ENCODE results near the gene RPS27. TPM values are rescaled to one million over a fixed set of nuclear protein-coding genes. Genes with fewer than 3 reads are reported as not detected.
"Not testable (repeated sequence)": the region's sequence is repeated elsewhere in the genome, so short reads cannot be mapped to it uniquely, and the experiment has no call there.

RPS27 gene
- total RNA-seq, 1 experiment from 2014 or later = 2,544 TPM

- DNase-seq = peak; percentile 89
- BruUV-seq (replicated peaks) = TSS peak; percentile 73
- Histone ChIP-seq H4K20me1 (ENCODE audit: low read length) (no peaks in the 10 kb centered on the region), H3K27ac (ENCODE audit: low read length) (peak within 1 kb of the TSS; percentile 8), H3K9ac (ENCODE audit: low read length) (peak within 1 kb of the TSS; percentile 83), H3K9me3 (ENCODE audit: low read length) (no peaks in the 10 kb centered on the region), H3K79me2 (ENCODE audit: low read length) (peaks cover 20% of the 10 kb centered on the region), H3K4me2 (ENCODE audit: low read length) (peak within 1 kb of the TSS; percentile 90), H3K4me3 (ENCODE audit: low read length) (peak within 1 kb of the TSS; percentile 79), H3F3A (ENCODE audit: low read length, unreplicated experiment) (no peaks in the 10 kb centered on the region), H3K36me3 (ENCODE audit: low read depth, low read length) (peaks cover 22% of the 10 kb centered on the region), H3K4me1 (ENCODE audit: insufficient read depth, low read length) (peaks cover 18% of the 10 kb centered on the region), H3K27me3 (ENCODE audit: low read length) (no peaks in the 10 kb centered on the region), H3K9me2 (replicated peaks; ENCODE audit: low read length) (no peaks in the 10 kb centered on the region), H2AFZ (ENCODE audit: low read length) (peak within 1 kb of the TSS; percentile 94)
- TF ChIP-seq EZH2phosphoT487 (IDR thresholded peaks at IDR 0.05; ENCODE audit: borderline replicate concordance, low read length) = no peak
- no peak for TF ChIP-seq CTCF (conservative IDR thresholded peaks at IDR 0.05; ENCODE audit: low read depth, low read length)
- no peak for TF ChIP-seq EZH2 (IDR thresholded peaks at IDR 0.05; ENCODE audit: low read length, unreplicated experiment)
- ChIA-PET POLR2A (ENCODE audit: unreplicated experiment) (interaction anchor here (0.5 to 1.7 kb wide), 7 partner anchors 10 to 442 kb away, joined by 3 to 13 read pairs (median 8); partner anchors contain the start of genes CREB3L4, CRTC2 and RPS27), CTCF (interaction anchor here (0.5 to 2.4 kb wide), 5 partner anchors 9 to 190 kb away, joined by 3 to 8 read pairs (median 6); partner anchors contain the start of genes CREB3L4, DENND4B and RAB13)
- intact Hi-C loops (cut with micrococcal nuclease) = loop anchor here (1.0 kb wide), 3 partner anchors 9 to 19 kb away; partner anchors contain the start of genes CRTC2 and RAB13
- peak; percentile 91 for ATAC-seq
Measured at GRCh38 chr1:153977250-153978240, 13.0 kb upstream of the RPS27 start, which contains the start of gene JTB. TSS of gene JTB (minus strand) at chr1:153977674. CDS start at chr1:153977252, 422 bp downstream.

GRCh38 chr1:153978274-153978909 lies 12.2 kb upstream of the RPS27 start:
- Histone ChIP-seq H3K36me3 (ENCODE audit: low read depth, low read length) (peaks cover 20% of the 10 kb centered on the region), H3K9me3 (ENCODE audit: low read length) (no peaks in the 10 kb centered on the region), H3K79me2 (ENCODE audit: low read length) (peaks cover 20% of the 10 kb centered on the region), H3K9me2 (replicated peaks; ENCODE audit: low read length) (no peaks in the 10 kb centered on the region), H3K9ac (ENCODE audit: low read length) (peak overlapping the region; percentile 83), H2AFZ (ENCODE audit: low read length) (peak overlapping the region; percentile 94), H3F3A (ENCODE audit: low read length, unreplicated experiment) (no peaks in the 10 kb centered on the region), H4K20me1 (ENCODE audit: low read length) (no peaks in the 10 kb centered on the region), H3K27me3 (ENCODE audit: low read length) (no peaks in the 10 kb centered on the region), H3K4me1 (ENCODE audit: insufficient read depth, low read length) (peaks cover 18% of the 10 kb centered on the region), H3K4me3 (ENCODE audit: low read length) (peak overlapping the region; percentile 79), H3K4me2 (ENCODE audit: low read length) (peak overlapping the region; percentile 90), H3K27ac (ENCODE audit: low read length) (no peak overlapping the region)
- ChIA-PET CTCF (interaction anchor here (1.9 to 2.4 kb wide), 2 partner anchors 8 to 32 kb away, joined by 6 to 8 read pairs; partner anchors contain the start of genes DENND4B and RAB13), POLR2A (ENCODE audit: unreplicated experiment) (interaction anchor here (0.6 to 1.7 kb wide), 4 partner anchors 11 to 441 kb away, joined by 4 to 13 read pairs (median 6); partner anchors contain the start of genes CREB3L4, RPS27 and SLC39A1)
- TF ChIP-seq EZH2 (IDR thresholded peaks at IDR 0.05; ENCODE audit: low read length, unreplicated experiment) = no peak
- no peak for TF ChIP-seq EZH2phosphoT487 (IDR thresholded peaks at IDR 0.05; ENCODE audit: borderline replicate concordance, low read length)
- no peak for TF ChIP-seq CTCF (conservative IDR thresholded peaks at IDR 0.05; ENCODE audit: low read depth, low read length)
- ATAC-seq = peak; percentile 2; the same call in 1 of the 2 replicates
- DNase-seq = no peak
- intact Hi-C loops (cut with micrococcal nuclease) = no loop called here
- no TSS peak for BruUV-seq (replicated peaks)

GRCh38 chr1:153979091-153979490 lies 11.5 kb upstream of the RPS27 start:
- H3K4me3 ChIP-seq (ENCODE audit: low read length); H3K27ac ChIP-seq (ENCODE audit: low read length); H3F3A ChIP-seq (ENCODE audit: low read length, unreplicated experiment); H3K27me3 ChIP-seq (ENCODE audit: low read length); H3K9ac ChIP-seq (ENCODE audit: low read length); H3K9me3 ChIP-seq (ENCODE audit: low read length); ATAC-seq; H2AFZ ChIP-seq (ENCODE audit: low read length); H3K4me2 ChIP-seq (ENCODE audit: low read length); DNase-seq; BruUV-seq (replicated peaks); H4K20me1 ChIP-seq (ENCODE audit: low read length); intact Hi-C loops (cut with micrococcal nuclease); H3K9me2 ChIP-seq (replicated peaks; ENCODE audit: low read length): not testable (repeated sequence)
- H3K36me3 ChIP-seq (ENCODE audit: low read depth, low read length) = peaks cover 13% of the 10 kb centered on the region
- ChIA-PET CTCF (interaction anchor here (0.6 to 1.9 kb wide), 2 partner anchors 8 to 293 kb away, joined by 8 to 10 read pairs; partner anchors contain the start of gene RAB13), POLR2A (ENCODE audit: unreplicated experiment) (interaction anchor here (0.6 kb wide), 1 partner anchor 16 kb away, joined by 4 read pairs; the partner anchor contains the start of gene SLC39A1)
- peaks cover 20% of the 10 kb centered on the region for H3K79me2 ChIP-seq (ENCODE audit: low read length)
- peaks cover 18% of the 10 kb centered on the region for H3K4me1 ChIP-seq (ENCODE audit: insufficient read depth, low read length)

GRCh38 chr1:153981735-153982134 lies 8.8 kb upstream of the RPS27 start:
- CTCF ChIA-PET; ATAC-seq; H2AFZ ChIP-seq (ENCODE audit: low read length); H3K27me3 ChIP-seq (ENCODE audit: low read length); H3K9me3 ChIP-seq (ENCODE audit: low read length); H3K4me2 ChIP-seq (ENCODE audit: low read length); H3F3A ChIP-seq (ENCODE audit: low read length, unreplicated experiment); H3K9me2 ChIP-seq (replicated peaks; ENCODE audit: low read length); H3K27ac ChIP-seq (ENCODE audit: low read length); H3K4me3 ChIP-seq (ENCODE audit: low read length); H3K36me3 ChIP-seq (ENCODE audit: low read depth, low read length); intact Hi-C loops (cut with micrococcal nuclease); H3K9ac ChIP-seq (ENCODE audit: low read length); DNase-seq; H4K20me1 ChIP-seq (ENCODE audit: low read length); POLR2A ChIA-PET (ENCODE audit: unreplicated experiment): not testable (repeated sequence)
- TSS peak; percentile 72 for BruUV-seq (replicated peaks)
- H3K4me1 ChIP-seq (ENCODE audit: insufficient read depth, low read length) = peaks cover 27% of the 10 kb centered on the region
- peaks cover 22% of the 10 kb centered on the region for H3K79me2 ChIP-seq (ENCODE audit: low read length)
